Measurements from ENCODE around the gene TRPC1.
"Not testable (repeated sequence)": the region's sequence is repeated elsewhere in the genome, so short reads cannot be mapped to it uniquely, and the experiment has no call there.

Gene TRPC1

GRCh38 chr3:142723968-142724681 lies at the start of gene TRPC1:
Gene TRPC1, plus strand, starts transcription at chr3:142724034. Its CDS starts 526 bp downstream, at chr3:142724560.
- DNase-seq: peak; percentile 94

GRCh38 chr3:142676151-142676550 lies 47.7 kb upstream of the TRPC1 start:
- DNase-seq: no peak

- DNase-seq: peak; percentile 13
Measured at GRCh38 chr3:142680710-142681109, 43.1 kb upstream of the TRPC1 start.

- no peak for DNase-seq
Measured at GRCh38 chr3:142690613-142691012, 33.2 kb upstream of the TRPC1 start.

- no peak for DNase-seq
Measured at GRCh38 chr3:142691527-142691926, 32.3 kb upstream of the TRPC1 start.

GRCh38 chr3:142693136-142693853 lies 30.5 kb upstream of the TRPC1 start:
- DNase-seq: no peak

- DNase-seq: no peak
Measured at GRCh38 chr3:142694225-142694624, 29.6 kb upstream of the TRPC1 start.

- no peak for DNase-seq
Measured at GRCh38 chr3:142705198-142705597, 18.6 kb upstream of the TRPC1 start.

GRCh38 chr3:142706321-142707127 lies 17.3 kb upstream of the TRPC1 start:
- DNase-seq: no peak

- DNase-seq: no peak
Measured at GRCh38 chr3:142709207-142709606, 14.6 kb upstream of the TRPC1 start.

GRCh38 chr3:142714882-142715281 lies 9.0 kb upstream of the TRPC1 start:
- DNase-seq: not testable (repeated sequence)

GRCh38 chr3:142716102-142716501 lies 7.7 kb upstream of the TRPC1 start:
- no peak for DNase-seq

GRCh38 chr3:142723665-142723967 lies 218 bp upstream of the TRPC1 start:
- no peak for DNase-seq

- peak; percentile 50 for DNase-seq
Measured at GRCh38 chr3:142724682-142725356, 985 bp downstream of the TRPC1 start.

GRCh38 chr3:142725357-142725739 lies 1.5 kb downstream of the TRPC1 start:
- no peak for DNase-seq

- no peak for DNase-seq
Measured at GRCh38 chr3:142726017-142726416, 2.2 kb downstream of the TRPC1 start.

GRCh38 chr3:142732066-142732465 lies 8.2 kb downstream of the TRPC1 start:
- no peak for DNase-seq

- no peak for DNase-seq
Measured at GRCh38 chr3:142734834-142735233, 11.0 kb downstream of the TRPC1 start.

- no peak for DNase-seq
Measured at GRCh38 chr3:142735462-142735861, 11.6 kb downstream of the TRPC1 start.

GRCh38 chr3:142738396-142738795 lies 14.6 kb downstream of the TRPC1 start:
- no peak for DNase-seq

GRCh38 chr3:142746646-142747045 lies 22.8 kb downstream of the TRPC1 start:
- DNase-seq: no peak

GRCh38 chr3:142750531-142750930 lies 26.7 kb downstream of the TRPC1 start:
- DNase-seq: not testable (repeated sequence)

- not testable (repeated sequence) for DNase-seq
Measured at GRCh38 chr3:142752605-142753004, 28.8 kb downstream of the TRPC1 start.
